ENCODE measurements around the gene SLC25A52. TPM values are rescaled to one million over a fixed set of nuclear protein-coding genes. Genes with fewer than 3 reads are reported as not detected.
A peak's percentile ranks its signal among the peaks of the same experiment; 100 is the strongest.

The SLC25A52 gene
- total RNA-seq, 4 donors from 2014 or later = not detected

DNA sequence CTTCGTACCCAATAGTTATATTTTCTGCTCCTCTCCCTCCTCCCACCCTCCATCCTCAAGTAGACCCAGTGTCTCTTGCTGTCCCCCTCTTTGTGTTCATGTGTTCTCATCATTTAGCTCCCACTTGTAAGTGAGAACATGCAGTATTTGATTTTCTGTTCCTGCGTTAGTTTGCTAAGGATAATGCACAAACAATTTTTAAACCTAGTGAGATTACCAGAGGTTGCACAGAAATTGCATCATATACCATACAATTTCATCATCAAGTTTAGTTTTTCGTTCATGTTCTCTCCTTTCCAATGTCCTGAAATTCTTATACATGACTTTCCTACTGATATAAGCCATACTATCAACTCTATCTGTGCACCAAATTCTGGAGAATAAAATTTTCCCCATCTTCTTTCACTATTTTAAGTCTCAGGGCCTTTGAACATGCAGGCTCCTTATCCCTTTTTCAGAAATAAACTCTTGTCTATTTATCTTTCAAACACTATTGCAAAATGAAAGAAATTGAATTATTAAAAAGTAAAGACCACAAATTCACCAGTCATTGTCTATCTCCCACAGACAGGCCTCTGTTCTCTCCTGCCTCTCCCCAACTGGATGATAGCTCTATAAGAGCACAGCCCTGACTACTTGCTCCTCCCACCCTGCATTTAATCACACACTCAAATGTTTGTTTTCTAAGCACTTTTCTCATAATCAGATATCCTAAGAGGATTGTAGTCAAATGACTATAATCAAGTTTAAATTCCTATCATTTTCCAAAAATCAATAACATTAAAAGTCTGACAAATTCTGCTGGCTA lies 49.1 kb downstream of the SLC25A52 start:
- Histone ChIP-seq H3K9me3 (no peaks in the 10 kb centered on the region), H3K27me3 (no peaks in the 10 kb centered on the region), H3K36me3 (no peaks in the 10 kb centered on the region), H3K4me3 (no peak overlapping the region), H3K27ac (peak overlapping the region in 2 of 4 donors; percentile 31 to 48), H3K4me1 (peaks cover 0 to 25% (median 0%) of the 10 kb centered on the region in 3 donors)
- no peak for DNase-seq
- 78 to 81% methylated on average over 3 of the region's 3 CpGs for WGBS, 2 donors
- intact Hi-C loops (cut with DNase I) = no loop called here
- TF ChIP-seq POLR2A (IDR thresholded peaks at IDR 0.05) = no peak
- TF ChIP-seq, protein P1, sequence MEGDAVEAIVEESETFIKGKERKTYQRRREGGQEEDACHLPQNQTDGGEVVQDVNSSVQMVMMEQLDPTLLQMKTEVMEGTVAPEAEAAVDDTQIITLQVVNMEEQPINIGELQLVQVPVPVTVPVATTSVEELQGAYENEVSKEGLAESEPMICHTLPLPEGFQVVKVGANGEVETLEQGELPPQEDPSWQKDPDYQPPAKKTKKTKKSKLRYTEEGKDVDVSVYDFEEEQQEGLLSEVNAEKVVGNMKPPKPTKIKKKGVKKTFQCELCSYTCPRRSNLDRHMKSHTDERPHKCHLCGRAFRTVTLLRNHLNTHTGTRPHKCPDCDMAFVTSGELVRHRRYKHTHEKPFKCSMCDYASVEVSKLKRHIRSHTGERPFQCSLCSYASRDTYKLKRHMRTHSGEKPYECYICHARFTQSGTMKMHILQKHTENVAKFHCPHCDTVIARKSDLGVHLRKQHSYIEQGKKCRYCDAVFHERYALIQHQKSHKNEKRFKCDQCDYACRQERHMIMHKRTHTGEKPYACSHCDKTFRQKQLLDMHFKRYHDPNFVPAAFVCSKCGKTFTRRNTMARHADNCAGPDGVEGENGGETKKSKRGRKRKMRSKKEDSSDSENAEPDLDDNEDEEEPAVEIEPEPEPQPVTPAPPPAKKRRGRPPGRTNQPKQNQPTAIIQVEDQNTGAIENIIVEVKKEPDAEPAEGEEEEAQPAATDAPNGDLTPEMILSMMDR (IDR thresholded peaks at IDR 0.05) = no peak

- Histone ChIP-seq H3K9me3 (no peaks in the 10 kb centered on the region), H3K27me3 (no peaks in the 10 kb centered on the region), H3K4me1 (peaks cover 0 to 25% (median 0%) of the 10 kb centered on the region in 3 donors), H3K27ac (peak overlapping the region in 2 of 4 donors; percentile 31 to 48), H3K36me3 (no peaks in the 10 kb centered on the region), H3K4me3 (no peak overlapping the region)
- TF ChIP-seq POLR2A (IDR thresholded peaks at IDR 0.05) = no peak
- TF ChIP-seq, protein P1 (IDR thresholded peaks at IDR 0.05) = peak in 1 of 6 experiments; percentile 1
- DNase-seq = no peak
- WGBS, 2 donors = 30 to 40% methylated on average over 3 of the region's 3 CpGs
- intact Hi-C loops (cut with DNase I) = no loop called here
Observed at GRCh38 chr18:31710826-31711225, 49.9 kb downstream of the SLC25A52 start.

Other genes with a start within 250 kb of the SLC25A52 start
- not detected for gene TTR, start 169.0 kb downstream of the SLC25A52 start, total RNA-seq
- gene B4GALT6, start 76.3 kb downstream of the SLC25A52 start, total RNA-seq = 1 to 10 TPM; 2.5 to 3.6 (median 3.0) TPM
- gene TRAPPC8, start 182.2 kb upstream of the SLC25A52 start, total RNA-seq = 10 to 100 TPM; 15.5 to 38.1 (median 31.2) TPM

Measured in esophagus squamous epithelium (tissue), 5 donors.